HepG2 (cell line): Measurements from ENCODE around the gene RIOK3. TPM values are rescaled to one million over a fixed set of nuclear protein-coding genes. Genes with fewer than 3 reads are reported as not detected.

ENCODE experiments used
- ATAC-seq: fragments of 200-7000 bp; cut with Tn5 transposase; 3 replicates; pipeline ENCODE4 v1.9.1; 2020; ENCODE audit warnings: mild to moderate bottlenecking, moderate library complexity
- BruUV-seq: library from RNA; stranded (reverse); fragments of 400-500 nt; replicated peaks from 2 replicates; lab custom pipeline; 2021; lab: Mats Ljungman, UMichigan
- CTCF ChIA-PET: fragments of 300-600 bp; formaldehyde crosslinking; extraction: SDS; loops from one replicate; lab custom pipeline; 2021; ENCODE audit warnings: low total read pairs, inconsistent platforms, low intra/inter-chr PET ratio; lab: Yijun Ruan, JAX
- POLR2A ChIA-PET: fragments of 350-600 bp; sonication (Branson Sonifier 250); formaldehyde crosslinking; loops from one replicate; lab custom pipeline; 2020; ENCODE audit warnings: antibody characterized with exemption, inconsistent platforms; lab: Yijun Ruan, JAX
- DNase-seq: peaks from one replicate; pipeline ENCODE4 v3.0.0-alpha.2; 2015; ENCODE audit warnings: low spot score
- FAIRE-seq: peaks from 3 replicates; lab custom pipeline; 2011; peaks lifted over from hg19 to GRCh38; lab: Jason Lieb, UNC
- H2AFZ ChIP-seq: one replicate; pipeline ENCODE4 v1.6.1; 2011; ENCODE audit warnings: low read length, inconsistent platforms
- H3K27ac ChIP-seq: fragments of 300-600 bp; 3 replicates; pipeline ENCODE4 v1.8.0; 2011; ENCODE audit warnings: mixed run types, mild to moderate bottlenecking, mixed read lengths, low read length, inconsistent platforms; ENCODE audit not compliant: insufficient read depth; ENCODE audit errors: extremely low read length
- H3K27me3 ChIP-seq, 2 experiments: fragments of 200-600 bp in 1 of 2; 2 replicates in 1 of 2; 3 replicates in 1 of 2; pipeline versions ENCODE4 v1.6.0 to v1.8.0; 2011; ENCODE audit warnings: low read length in 2 of 2, mild to moderate bottlenecking in 2 of 2, moderate library complexity in 2 of 2, inconsistent platforms in 1 of 2; ENCODE audit not compliant: insufficient read depth in 2 of 2, control insufficient read depth in 1 of 2
- H3K36me3 ChIP-seq, 2 experiments: fragments of 200-600 bp in 1 of 2; replicated peaks in 1 of 2; 2 replicates in 1 of 2; 3 replicates in 1 of 2; pipeline versions ENCODE4 v1.5.1 to v1.8.0; 2011; ENCODE audit warnings: low read length in 2 of 2, inconsistent platforms in 1 of 2; ENCODE audit not compliant: insufficient read depth in 2 of 2, control insufficient read depth in 1 of 2
- H3K4me1 ChIP-seq: 2 replicates; pipeline ENCODE4 v1.5.1; 2012; ENCODE audit warnings: low read length, inconsistent platforms; ENCODE audit not compliant: insufficient read depth
- H3K4me2 ChIP-seq: 2 replicates; pipeline ENCODE4 v1.6.0; 2011; ENCODE audit warnings: low read depth, low read length, inconsistent platforms
- H3K4me3 ChIP-seq, 3 experiments: fragments of 200-600 bp in 1 of 3; sonication (generic), shearing (Covaris generic) in 1 of 3; replicated peaks in 1 of 3; 2 replicates each; pipeline ENCODE4 v1.5.1; 2011 to 2016; ENCODE audit warnings: low read length in 3 of 3, inconsistent platforms in 2 of 3, low read depth in 2 of 3, mild to moderate bottlenecking in 2 of 3, control low read depth in 1 of 3, mixed read lengths in 1 of 3; ENCODE audit not compliant: insufficient read depth in 1 of 3
- H3K79me2 ChIP-seq: one replicate; pipeline ENCODE4 v1.6.1; 2011; ENCODE audit warnings: low read length, inconsistent platforms; ENCODE audit not compliant: insufficient read depth
- H3K9ac ChIP-seq: 2 replicates; pipeline ENCODE4 v1.6.0; 2011; ENCODE audit warnings: mild to moderate bottlenecking, low read depth, low read length, inconsistent platforms; ENCODE audit not compliant: insufficient read depth
- H3K9me3 ChIP-seq: 2 replicates; pipeline ENCODE4 v1.5.1; 2012; ENCODE audit warnings: mild to moderate bottlenecking, low read length
- H4K20me1 ChIP-seq: 2 replicates; pipeline ENCODE4 v1.6.0; 2011; ENCODE audit warnings: inconsistent platforms, mild to moderate bottlenecking, low read length, moderate library complexity; ENCODE audit not compliant: insufficient read depth
- DZIP1 ChIP-seq: sonication (generic); formaldehyde crosslinking; IDR thresholded peaks from 2 replicates; pipeline ENCODE4 v1.5.0; 2020; ENCODE audit warnings: mild to moderate bottlenecking, missing genetic modification reagents
- FLYWCH1 ChIP-seq: sonication (generic); formaldehyde crosslinking; IDR thresholded peaks from 2 replicates; pipeline ENCODE4 v1.8.1; 2023; ENCODE audit warnings: mild to moderate bottlenecking, missing genetic modification reagents
- MBD4 ChIP-seq: IDR thresholded peaks from 2 replicates; pipeline ENCODE4 v1.6.1; 2012; ENCODE audit warnings: low read length, inconsistent platforms, borderline replicate concordance
- MNT ChIP-seq: fragments of 450-650 bp; IDR thresholded peaks from 2 replicates; pipeline ENCODE4 v1.6.1; 2016
- PHF8 ChIP-seq: sonication (generic); formaldehyde crosslinking; IDR thresholded peaks from 2 replicates; pipeline ENCODE4 v1.5.0; 2020; ENCODE audit warnings: missing genetic modification reagents
- SPEN ChIP-seq: sonication (generic); formaldehyde crosslinking; IDR thresholded peaks from 2 replicates; pipeline ENCODE4 v1.5.1; 2020; ENCODE audit warnings: low read depth, mild to moderate bottlenecking, missing genetic modification reagents
- YEATS4 ChIP-seq: sonication (generic); formaldehyde crosslinking; IDR thresholded peaks from 2 replicates; pipeline ENCODE4 v1.4.0; 2020; ENCODE audit warnings: missing genetic modification reagents, borderline replicate concordance
- ZBTB39 ChIP-seq: sonication (generic); formaldehyde crosslinking; IDR thresholded peaks from 2 replicates; pipeline ENCODE4 v1.5.0; 2020; ENCODE audit warnings: missing genetic modification reagents
- ZKSCAN8 ChIP-seq: IDR thresholded peaks from 2 replicates; pipeline ENCODE4 v1.6.1; 2016; ENCODE audit warnings: borderline replicate concordance, missing genetic modification reagents, missing compliant biosample characterization
- ZNF12 ChIP-seq: sonication (generic); formaldehyde crosslinking; IDR thresholded peaks from 2 replicates; pipeline ENCODE4 v1.5.0; 2020; ENCODE audit warnings: missing genetic modification reagents
- ZNF124 ChIP-seq: sonication (generic); formaldehyde crosslinking; IDR thresholded peaks from 2 replicates; pipeline ENCODE4 v1.4.0; 2020; ENCODE audit warnings: missing genetic modification reagents
- ZNF740 ChIP-seq: sonication (generic); formaldehyde crosslinking; IDR thresholded peaks from 2 replicates; pipeline ENCODE4 v1.4.0; 2020; ENCODE audit warnings: missing genetic modification reagents
- WGBS: methylation state at CpG from one replicate; pipeline ENCODE4 v1.1.6; 2017; ENCODE audit warnings: low lambda C conversion rate; 5-methylcytosine and 5-hydroxymethylcytosine counted together
- in situ Hi-C: cut with HindIII; loops from 2 replicates; pipeline ENCODE4 v1.10.0; 2017; ENCODE audit warnings: low pct_unique_long_range_greater_than_20kb; ENCODE audit not compliant: extremely low pct_ligation_motif_present
- intact Hi-C: fragments of 100-400 bp; cut with micrococcal nuclease; formaldehyde crosslinking; loops from one replicate; pipeline ENCODE4 v1.10.0; 2022; ENCODE audit not compliant: unreplicated experiment
- polyA plus RNA-seq, 8 experiments: library from polyadenylated mRNA; depleted of rRNA in 3 of 8; stranded (reverse) in 7 of 8; unstranded in 1 of 8; fragments of >200 nt; fragmentation: Illumina TruSeq in 4 of 8; extraction: Trizol in 4 of 8; gene quantifications; 2 replicates each; pipeline versions ENCODE4 v1.2.1 to v1.2.3, GENCODE V29; 2011 to 2016; ENCODE audit warnings: low read depth in 4 of 8, missing spikeins in 1 of 8, mixed read lengths in 1 of 8; ENCODE audit not compliant: insufficient read depth in 1 of 8
- total RNA-seq, 5 experiments: library from RNA; depleted of rRNA; stranded (reverse); fragments of >200 nt; fragmentation: Illumina TruSeq; extraction: Trizol; gene quantifications; 2 replicates each; pipeline ENCODE4 v1.2.3, GENCODE V29; 2016; ENCODE audit warnings: low read depth in 1 of 5

Gene RIOK3
- total and polyA plus RNA-seq, 2 of the 13 experiments (the other 11 are each of a cell fraction or from before 2014, with no cell fraction given) = 26.7 to 36.0 TPM

- Histone ChIP-seq H3K4me1 (peaks cover 26% of the 10 kb centered on the region), H3K9me3 (no peaks in the 10 kb centered on the region), H2AFZ (no peak overlapping the region), H3K27me3 (no peaks in the 10 kb centered on the region), H3K79me2 (no peaks in the 10 kb centered on the region), H3K4me2 (no peak overlapping the region), H3K36me3 (peaks cover 0 to 18% of the 10 kb centered on the region in 2 experiments; a peak in 3 of 5 replicates), H4K20me1 (no peaks in the 10 kb centered on the region), H3K9ac (no peak overlapping the region), H3K27ac (no peak overlapping the region), H3K4me3 (no peak overlapping the region)
- in situ Hi-C loops = no loop called here
- ATAC-seq (no peak), DNase-seq (no peak), FAIRE-seq (no peak)
- POLR2A ChIA-PET = interaction anchor here (1.0 kb wide), 1 partner anchor 9 kb away, joined by 3 read pairs; no protein-coding TSS in a partner anchor
- no peak for TF ChIP-seq YEATS4
- TF ChIP-seq ZNF740 (CRISPR knock-in tag) = no peak
- no peak for TF ChIP-seq MBD4
- TF ChIP-seq ZNF12 (CRISPR knock-in tag) = no peak
- WGBS = 84% methylated on average over 8 of the region's 8 CpGs
- intact Hi-C loops = no loop called here
- no TSS peak for BruUV-seq
- CTCF ChIA-PET = no interaction called here
These were observed 31.6 kb downstream of the RIOK3 start for GRCh38 chr18:23484561-23485182.

GRCh38 chr18:23485386-23485785, 32.3 kb downstream of the RIOK3 start:
- POLR2A ChIA-PET = interaction anchor here (1.0 kb wide), 1 partner anchor 10 kb away, joined by 3 read pairs; no protein-coding TSS in a partner anchor
- WGBS = 94% methylated on average over 7 of the region's 7 CpGs
- H3K4me2 ChIP-seq = no peak overlapping the region
- BruUV-seq = no TSS peak
- TF ChIP-seq FLYWCH1 (no peak), ZBTB39 (no peak), PHF8 (CRISPR knock-in tag) (no peak), MNT (no peak), ZNF124 (CRISPR knock-in tag) (no peak), SPEN (no peak), DZIP1 (CRISPR knock-in tag) (no peak), ZKSCAN8 (CRISPR knock-in tag) (no peak)
- FAIRE-seq (no peak), DNase-seq (no peak), ATAC-seq (no peak)
- CTCF ChIA-PET = no interaction called here
- in situ Hi-C loops (no loop called here), intact Hi-C loops (no loop called here)
- no peak overlapping the region for H3K9ac ChIP-seq
- no peaks in the 10 kb centered on the region for H3K9me3 ChIP-seq
- H3K36me3 ChIP-seq = peaks cover 0 to 11% of the 10 kb centered on the region in 2 experiments; a peak in 2 of 5 replicates
- no peak overlapping the region for H3K27ac ChIP-seq
- H3K4me3 ChIP-seq = no peak overlapping the region
- no peaks in the 10 kb centered on the region for H4K20me1 ChIP-seq
- H2AFZ ChIP-seq = no peak overlapping the region
- H3K27me3 ChIP-seq = no peaks in the 10 kb centered on the region
- H3K79me2 ChIP-seq = no peaks in the 10 kb centered on the region
- peaks cover 26% of the 10 kb centered on the region for H3K4me1 ChIP-seq
